SH-SY5Y (cell line): ENCODE measurements around the gene PTCD3.

ENCODE experiments used
- GATA2 ChIP-seq: IDR thresholded peaks from 2 replicates; pipeline ENCODE4 v1.6.1; 2011; ENCODE audit warnings: mild to moderate bottlenecking, low read depth, low read length
- GATA3 ChIP-seq: IDR thresholded peaks from 2 replicates; pipeline ENCODE4 v1.6.1; 2011; ENCODE audit warnings: low read depth, mild to moderate bottlenecking, low read length, moderate library complexity

DNA sequence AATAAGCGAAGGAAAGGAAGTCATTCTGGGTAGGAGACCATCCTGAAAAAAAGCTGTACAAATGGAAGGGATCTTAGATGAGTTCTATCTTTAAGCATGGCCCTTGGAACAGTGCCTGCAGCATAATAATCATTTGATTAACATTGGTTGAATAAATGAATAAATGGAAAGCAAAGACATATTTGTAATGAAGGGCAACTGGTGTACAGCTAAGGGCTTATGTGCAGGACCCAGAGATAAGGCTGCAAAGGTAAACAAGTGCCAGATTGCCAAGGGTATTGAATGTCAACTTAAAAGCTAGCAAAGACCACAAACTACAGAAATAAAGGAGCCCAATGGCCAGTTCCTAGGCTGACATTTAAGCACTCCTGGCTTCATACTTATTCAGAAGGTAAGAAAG, 69.8 kb downstream of the PTCD3 start:
- TF ChIP-seq GATA2 (no peak), GATA3 (no peak)
